Measurements from ENCODE around the gene CTSZ. TPM values are rescaled to one million over a fixed set of nuclear protein-coding genes. Genes with fewer than 3 reads are reported as not detected.

The CTSZ gene
- polyA plus RNA-seq, 1 experiment, result 141 TPM

GRCh38 chr20:58945965-58946631 is 61.0 kb downstream of the CTSZ start:
- no peak overlapping the region for H3K27ac ChIP-seq (ENCODE audit: low read depth, low read length)
- H3K4me3 ChIP-seq (ENCODE audit: low read depth, low read length), result no peak overlapping the region
- POLR2A ChIA-PET, result no interaction called here
- peaks cover 4% of the 10 kb centered on the region for H3K27me3 ChIP-seq (ENCODE audit: control insufficient read depth, insufficient read depth, low read length)
- TF ChIP-seq CTCF (IDR thresholded peaks at IDR 0.05; ENCODE audit: low read depth, low read length), result no peak
- no peaks in the 10 kb centered on the region for H3K9me3 ChIP-seq (ENCODE audit: control insufficient read depth, insufficient read depth, low read length)
- CTCF ChIA-PET, result no interaction called here
- no peak for DNase-seq (ENCODE audit: low read depth, low spot score)

Other genes starting within 250 kb of the CTSZ start
- gene GNAS-AS1, start 156.4 kb downstream of the CTSZ start, polyA plus RNA-seq (2011; rRNA removed), result 0.52 and 0.65 TPM in 2 replicates
- 765 and 1,181 TPM in 2 replicates for gene GNAS, start 154.5 kb downstream of the CTSZ start, polyA plus RNA-seq (2011; rRNA removed)
- gene NELFCD, start 26.0 kb downstream of the CTSZ start, polyA plus RNA-seq (2011; rRNA removed), result 69.6 and 79.9 TPM in 2 replicates
- gene TUBB1, start 12.2 kb upstream of the CTSZ start, polyA plus RNA-seq (2011; rRNA removed), result not detected in 2 replicates
- 70.8 and 84.3 TPM in 2 replicates for gene ATP5F1E, start 25.1 kb upstream of the CTSZ start, polyA plus RNA-seq (2011; rRNA removed)
- 51.7 and 58.2 TPM in 2 replicates for gene PRELID3B, start 35.5 kb upstream of the CTSZ start, polyA plus RNA-seq (2011; rRNA removed)
- gene ZNF831, start 156.6 kb upstream of the CTSZ start, polyA plus RNA-seq (2011; rRNA removed), result not detected in 2 replicates

Measured in AG04450 (cell line).